Measurements from ENCODE around the gene SDR39U1.

Gene SDR39U1

DNA sequence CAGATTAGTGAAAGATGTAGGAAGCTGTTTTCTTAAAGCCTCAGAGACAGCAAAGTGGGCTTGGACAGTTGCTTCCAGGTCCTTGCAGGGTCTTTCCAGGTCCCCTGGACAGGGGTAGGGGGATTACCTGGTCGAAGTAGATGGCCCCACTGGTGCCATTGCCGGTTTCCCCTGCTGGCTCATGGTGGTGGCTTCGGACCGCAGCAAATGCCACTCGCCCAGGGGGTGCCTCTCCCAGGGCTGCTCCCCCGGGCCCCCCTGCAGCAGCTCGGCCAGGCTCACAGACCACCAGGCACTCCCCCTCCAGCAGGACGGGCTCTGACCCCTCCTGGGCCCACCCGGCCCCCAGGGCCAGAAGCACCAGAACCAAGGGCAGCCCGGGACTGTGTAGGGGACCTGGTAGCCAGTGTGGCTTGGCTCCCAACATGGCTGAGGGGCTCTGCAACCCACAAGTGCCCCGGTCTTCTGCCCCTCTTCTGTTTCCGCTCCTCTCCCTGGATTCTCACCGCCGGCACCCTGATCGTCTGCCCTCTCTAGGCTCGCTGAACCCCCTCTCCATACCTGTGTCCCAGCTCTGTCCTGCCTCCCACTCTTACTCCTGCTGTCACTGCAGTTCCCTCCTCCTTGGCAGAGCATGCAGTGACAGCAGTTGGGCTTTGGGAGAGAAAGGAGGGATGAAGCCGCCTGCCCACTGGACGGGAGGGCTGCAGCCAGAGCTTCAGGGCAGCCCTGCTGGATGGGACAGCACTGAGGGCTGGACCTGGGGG, 13.8 kb downstream of the SDR39U1 start:
- peak; percentile 30 for DNase-seq

DNA sequence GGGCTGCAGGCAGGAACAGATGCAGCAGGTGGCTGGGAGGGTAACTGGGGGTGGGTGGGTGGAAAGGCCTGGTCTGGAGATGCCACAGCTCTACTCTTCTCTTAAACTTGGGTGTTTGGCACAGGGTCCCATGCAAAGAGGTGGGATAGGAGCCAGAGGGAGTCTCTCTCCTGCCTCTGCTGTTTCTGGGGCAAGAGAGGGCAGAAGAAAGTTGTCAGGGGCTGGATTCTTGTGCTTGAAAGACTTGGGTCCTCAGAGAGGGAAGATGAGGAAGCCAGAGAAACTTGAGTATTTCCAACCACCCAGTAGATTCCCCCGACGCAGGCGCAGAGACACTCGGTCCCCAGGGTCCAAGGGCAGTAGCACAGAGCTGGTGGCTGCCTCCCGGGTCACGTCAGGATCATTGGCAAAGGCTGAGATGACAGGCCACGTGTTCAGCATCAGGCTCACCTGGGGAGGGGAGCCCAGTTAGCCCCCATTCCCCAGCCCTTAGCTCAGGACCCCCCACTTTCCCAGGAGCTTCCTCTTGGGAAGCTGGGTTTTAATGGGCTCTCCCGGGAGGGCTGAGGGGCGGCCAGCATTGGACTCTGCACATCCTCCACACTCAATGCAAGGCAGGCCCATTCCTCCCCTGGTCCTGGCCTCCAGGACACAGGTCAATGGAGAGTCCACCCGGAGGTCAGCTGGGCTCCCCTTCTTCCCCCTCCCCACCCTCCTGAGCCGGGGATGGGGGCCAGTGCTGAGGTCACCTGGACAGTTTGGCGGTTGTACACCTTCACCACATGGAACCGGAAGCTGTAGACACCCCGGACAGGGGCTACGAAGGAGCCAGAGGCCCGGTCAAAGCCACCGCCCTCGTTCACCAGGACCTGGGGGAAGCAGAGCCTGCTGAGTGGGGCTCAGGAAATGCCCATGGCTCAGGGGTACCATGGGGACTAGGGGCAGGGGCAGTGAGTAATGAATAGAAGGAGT, 14.8 kb downstream of the SDR39U1 start:
- peak; percentile 23 for DNase-seq

DNA sequence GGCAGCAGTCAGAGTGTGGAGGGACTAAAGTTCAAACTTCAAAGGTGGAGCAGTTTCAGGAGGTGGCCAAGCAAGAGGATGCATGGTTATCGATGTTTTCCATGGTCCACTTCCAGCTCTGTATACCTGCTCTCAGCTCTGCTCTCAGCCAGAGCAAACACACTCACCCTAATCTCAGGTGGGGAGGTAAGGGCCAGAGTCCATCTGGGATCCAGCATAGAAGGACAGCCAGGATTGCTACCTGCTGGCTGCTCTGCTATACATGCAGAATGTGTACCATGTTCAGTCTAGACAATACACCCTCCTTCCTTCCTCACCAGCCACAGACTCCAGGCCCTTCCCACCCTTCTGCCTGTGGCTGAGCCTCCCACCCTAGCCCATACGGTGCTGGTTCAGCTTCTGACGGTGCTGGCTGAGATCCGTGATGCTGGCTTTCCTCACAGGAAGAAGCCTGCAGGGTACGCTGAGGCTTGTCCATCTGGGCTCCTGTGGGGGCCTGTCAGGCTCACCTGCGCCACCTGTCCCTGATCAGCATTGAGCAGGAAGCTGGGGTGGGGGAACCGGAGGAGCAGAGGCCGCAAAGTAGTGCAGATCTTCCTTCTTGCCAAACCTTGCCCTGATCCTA, 15.6 kb downstream of the SDR39U1 start:
- no peak for DNase-seq

DNA sequence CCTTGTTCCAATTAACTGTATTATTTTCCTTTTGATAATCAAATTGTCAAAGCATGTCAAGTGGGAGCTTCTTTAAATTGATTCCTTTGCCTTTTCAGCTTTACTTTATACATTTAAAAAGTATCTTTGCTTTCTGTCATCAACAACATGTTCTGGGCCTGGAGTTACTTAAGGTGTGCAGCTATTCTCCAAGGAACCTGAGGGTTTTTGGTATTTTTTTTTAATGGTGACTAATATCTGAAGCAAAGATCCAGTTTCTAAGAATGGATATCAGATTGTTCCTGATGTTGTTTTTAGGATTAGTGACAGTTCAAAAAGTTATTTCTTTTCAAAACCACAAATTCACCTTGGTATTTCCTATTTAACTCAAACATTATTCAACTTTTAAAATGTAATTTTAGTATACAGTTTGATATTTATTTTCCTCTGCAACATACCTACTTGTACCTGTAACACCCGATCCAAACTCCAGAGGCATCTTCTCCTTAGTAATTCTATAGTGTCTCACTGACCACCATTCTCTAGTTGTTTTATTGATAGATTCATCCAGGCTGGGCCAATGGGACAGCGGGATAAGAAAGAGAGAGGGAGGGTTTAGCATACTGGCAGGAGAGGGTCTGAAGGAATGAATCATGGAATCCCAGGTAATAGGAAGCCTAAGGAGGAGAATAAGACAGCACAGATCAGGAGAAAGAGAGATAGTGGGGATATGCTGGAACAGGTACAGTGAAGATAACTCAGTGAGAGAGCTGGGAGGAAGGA, 16.2 kb downstream of the SDR39U1 start:
- no peak for DNase-seq

DNA sequence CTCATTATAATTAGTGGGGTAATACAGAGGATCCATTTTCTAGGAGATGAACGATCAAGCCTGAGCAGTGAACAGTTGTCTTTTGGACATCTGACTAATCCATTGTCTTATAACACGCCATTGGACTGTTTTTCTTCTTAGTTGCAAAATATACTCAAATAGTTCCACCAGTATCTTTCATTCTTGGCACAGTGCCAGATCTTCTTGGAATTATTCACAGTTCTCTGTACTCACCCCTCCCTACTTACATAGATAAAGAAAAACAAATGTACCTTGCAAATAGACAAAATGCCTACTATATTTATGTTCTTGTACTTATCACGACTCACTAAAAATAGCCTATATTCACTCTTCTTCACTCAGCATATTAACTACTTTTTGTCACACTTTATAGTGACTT, 16.9 kb downstream of the SDR39U1 start:
- DNase-seq, result no peak

DNA sequence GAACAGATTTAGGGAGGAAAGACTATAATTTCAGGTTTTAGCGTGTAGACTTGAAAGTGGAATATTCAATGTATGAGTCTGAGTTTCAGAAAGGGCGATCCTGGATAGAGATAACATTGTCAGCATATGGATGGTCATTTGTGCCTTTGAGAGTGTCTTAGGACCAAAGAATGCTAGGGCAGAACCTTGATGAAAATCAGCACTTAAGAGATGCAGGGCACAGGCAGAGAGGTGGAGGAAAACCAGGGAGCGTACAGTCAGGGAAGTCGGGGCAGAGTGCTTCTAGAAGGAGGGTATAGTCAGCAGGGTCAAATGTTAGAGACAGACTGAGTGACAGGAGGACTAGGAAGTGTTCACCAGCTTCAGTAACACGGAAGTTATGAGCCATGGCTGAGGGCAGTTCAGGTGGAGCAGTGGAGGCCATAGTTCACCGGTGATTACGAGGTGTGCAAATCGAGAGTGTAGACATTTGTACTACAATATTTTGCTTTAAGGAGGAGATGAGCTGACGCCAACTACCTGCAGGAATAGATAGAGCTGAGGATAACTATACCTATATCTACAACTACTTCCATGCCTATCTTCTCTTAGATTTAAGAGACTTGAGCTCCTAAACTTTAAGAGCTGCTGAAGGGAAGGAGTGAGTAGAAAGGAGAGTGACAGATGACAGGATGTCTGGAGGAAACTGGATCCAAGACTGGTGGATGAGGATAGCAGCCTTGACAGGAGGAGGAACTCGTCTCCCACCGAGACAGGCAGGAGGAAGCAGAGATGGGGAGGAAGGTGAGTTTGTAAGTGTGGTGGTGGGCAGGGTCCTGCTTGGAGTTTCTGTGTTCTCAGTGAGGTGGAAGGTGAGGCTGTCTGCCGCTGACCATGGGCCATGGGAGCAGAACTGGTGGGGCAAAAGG, 19.6 kb downstream of the SDR39U1 start:
- no peak for DNase-seq

DNA sequence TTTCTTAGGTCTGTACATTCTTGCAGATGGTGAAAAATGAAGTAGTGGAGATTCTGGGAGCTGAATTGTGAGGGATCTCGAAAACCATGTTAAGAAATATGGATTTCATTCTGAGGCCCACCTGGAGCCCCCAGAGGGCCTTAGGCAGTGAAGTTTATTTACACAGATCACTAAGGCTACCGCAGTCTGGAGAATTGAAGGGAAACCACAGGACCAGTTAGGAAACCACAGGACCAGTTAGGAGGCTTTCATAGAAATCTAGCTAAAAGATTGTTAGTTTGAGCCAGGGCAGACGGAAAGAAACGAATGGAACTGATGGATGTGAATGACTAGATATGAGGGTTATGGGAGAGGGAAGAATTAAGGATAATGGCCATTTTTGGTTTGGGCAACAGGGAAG, 20.3 kb downstream of the SDR39U1 start:
- no peak for DNase-seq

DNA sequence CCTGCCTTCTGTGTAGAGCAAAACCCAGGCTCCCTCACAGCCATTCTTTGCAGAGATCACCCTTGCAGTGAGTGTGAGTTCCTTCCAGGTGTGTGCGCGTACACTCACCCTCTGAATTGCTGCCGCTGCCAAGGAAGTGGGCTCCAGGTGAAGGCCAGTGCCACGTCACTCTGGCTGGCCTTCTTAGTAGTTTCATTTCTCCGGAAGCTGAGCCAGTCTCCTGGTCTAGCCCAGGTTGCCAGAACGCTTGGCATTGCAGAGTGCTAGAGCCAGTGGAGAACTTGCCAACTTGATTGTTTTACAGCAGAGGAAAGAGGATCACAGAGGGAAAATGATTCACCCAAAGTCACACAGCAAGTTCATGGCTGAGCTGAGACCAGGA, 24.1 kb downstream of the SDR39U1 start:
- DNase-seq, result peak; percentile 21

DNA sequence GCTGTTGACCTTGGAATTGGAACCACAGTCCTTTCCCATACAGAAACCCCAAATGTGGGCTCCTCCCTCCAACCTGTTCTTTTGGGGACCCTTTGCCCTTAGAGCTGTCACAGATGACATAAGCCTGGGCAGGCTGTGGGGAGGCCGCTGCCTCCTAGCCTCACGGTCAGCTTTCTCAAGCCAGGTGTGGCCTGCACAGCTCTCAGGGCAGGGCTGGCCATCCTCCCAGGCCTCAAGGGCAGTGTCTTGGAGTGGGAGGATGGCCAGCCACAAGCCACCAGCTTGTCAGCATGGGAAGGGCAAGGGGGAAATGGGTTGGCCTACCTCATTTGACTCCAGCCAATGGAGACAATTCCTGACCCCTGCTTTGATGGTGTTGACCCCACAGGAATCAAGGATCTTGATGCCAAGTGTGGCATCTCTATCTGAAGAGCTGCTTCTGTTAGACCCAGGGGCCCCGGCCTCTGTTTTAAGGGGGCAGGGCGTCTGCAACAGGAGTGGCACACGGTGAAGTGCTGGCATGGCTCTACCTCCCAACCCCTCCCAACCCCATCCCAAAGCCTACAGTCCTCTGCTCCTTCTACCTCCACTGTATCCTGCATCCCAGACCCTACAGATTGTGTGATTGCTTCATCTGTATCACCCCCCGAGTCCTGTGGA, 24.6 kb downstream of the SDR39U1 start:
- DNase-seq, result peak; percentile 29

DNA sequence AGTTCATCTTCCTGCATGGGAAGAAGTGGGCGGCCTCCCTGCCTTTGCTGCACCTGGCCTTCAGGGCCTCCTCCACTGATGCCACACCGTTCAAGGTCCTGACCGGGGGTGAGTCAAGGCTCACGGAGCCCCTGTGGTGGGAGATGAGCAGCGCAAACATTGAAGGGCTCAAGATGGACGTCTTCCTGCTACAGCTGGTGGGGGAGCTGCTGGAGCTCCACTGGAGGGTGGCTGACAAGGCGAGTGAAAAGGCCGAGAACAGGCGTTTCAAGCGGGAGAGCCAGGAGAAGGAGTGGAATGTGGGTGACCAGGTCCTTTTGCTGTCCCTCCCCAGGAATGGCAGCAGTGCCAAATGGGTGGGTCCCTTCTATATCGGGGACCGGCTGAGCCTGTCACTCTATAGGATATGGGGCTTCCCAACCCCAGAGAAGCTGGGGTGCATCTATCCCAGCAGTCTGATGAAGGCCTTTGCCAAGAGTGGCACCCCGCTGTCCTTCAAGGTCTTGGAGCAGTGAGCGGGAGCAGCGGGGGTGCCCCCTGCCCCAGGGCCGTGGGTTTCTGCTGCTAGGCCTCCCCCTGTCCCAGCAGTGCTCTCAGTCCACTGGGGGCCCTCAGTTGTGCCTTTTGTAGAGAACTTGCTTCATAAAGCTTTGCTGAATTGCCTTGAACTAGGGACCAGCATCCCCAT, 25.5 kb downstream of the SDR39U1 start:
- peak; percentile 30 for DNase-seq

DNA sequence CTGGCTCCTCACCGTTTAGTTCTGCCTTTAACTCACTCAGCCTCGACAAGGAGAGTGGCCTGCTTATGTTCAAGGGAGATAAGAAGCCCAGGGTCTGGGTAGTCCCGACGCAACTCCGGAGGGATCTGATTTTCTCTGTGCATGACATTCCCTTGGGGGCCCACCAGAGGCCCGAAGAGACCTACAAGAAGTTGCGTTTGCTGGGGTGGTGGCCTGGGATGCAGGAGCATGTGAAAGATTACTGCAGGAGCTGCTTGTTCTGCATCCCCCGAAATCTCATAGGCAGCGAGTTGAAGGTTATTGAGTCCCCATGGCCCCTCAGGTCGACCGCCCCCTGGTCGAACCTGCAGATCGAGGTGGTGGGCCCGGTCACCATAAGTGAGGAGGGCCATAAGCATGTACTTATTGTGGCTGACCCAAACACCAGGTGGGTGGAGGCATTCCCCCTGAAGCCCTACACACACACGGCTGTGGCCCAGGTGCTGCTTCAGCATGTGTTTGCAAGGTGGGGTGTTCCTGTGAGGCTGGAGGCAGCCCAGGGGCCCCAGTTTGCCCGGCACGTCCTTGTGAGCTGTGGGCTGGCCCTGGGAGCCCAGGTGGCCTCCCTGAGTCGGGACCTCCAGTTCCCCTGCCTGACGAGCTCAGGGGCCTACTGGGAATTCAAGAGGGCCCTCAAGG, 26.2 kb downstream of the SDR39U1 start:
- peak; percentile 29 for DNase-seq

DNA sequence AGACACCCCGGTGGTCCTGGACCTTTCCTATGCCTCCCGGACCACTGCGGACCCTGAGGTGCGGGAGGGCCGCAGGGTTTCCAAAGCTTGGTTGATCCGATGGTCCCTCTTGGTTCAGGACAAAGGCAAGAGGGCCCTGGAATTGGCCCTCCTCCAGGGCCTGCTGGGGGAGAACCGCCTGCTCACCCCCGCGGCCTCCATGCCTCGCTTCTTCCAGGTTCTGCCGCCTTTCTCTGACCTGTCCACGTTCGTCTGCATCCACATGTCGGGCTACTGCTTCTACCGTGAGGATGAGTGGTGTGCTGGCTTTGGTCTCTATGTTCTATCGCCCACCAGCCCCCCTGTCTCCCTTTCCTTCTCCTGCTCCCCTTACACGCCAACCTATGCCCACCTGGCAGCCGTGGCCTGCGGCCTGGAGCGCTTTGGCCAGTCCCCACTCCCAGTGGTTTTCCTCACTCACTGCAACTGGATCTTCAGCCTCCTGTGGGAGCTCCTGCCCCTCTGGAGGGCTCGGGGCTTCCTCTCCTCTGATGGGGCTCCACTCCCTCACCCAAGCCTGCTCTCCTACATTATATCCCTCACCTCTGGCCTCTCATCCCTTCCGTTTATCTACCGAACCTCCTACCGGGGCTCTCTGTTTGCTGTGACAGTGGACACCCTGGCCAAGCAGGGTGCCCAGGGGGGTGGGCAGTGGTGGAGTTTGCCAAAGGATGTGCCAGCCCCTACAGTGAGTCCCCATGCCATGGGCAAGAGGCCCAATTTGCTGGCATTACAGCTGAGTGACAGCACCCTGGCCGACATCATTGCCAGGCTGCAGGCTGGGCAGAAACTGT, 26.9 kb downstream of the SDR39U1 start:
- DNase-seq, result peak; percentile 23

DNA sequence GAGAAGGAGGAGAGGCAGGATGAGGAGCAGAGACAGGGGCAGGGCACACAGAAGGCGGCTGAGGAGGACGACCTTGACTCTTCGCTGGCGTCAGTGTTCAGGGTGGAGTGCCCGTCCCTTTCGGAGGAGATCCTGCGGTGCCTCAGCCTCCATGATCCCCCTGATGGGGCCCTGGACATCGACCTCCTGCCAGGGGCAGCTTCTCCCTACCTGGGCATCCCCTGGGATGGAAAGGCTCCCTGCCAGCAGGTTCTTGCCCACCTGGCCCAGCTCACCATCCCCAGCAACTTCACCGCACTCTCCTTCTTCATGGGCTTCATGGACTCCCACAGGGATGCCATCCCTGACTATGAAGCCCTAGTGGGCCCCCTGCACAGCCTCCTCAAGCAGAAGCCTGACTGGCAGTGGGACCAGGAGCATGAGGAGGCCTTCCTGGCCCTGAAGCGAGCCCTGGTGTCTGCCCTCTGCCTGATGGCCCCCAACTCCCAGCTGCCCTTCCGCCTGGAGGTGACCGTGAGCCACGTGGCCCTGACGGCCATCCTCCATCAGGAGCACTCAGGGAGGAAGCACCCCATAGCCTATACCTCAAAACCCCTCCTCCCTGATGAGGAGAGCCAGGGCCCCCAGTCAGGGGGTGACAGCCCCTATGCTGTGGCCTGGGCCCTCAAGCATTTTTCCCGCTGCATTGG, 27.7 kb downstream of the SDR39U1 start:
- DNase-seq, result peak; percentile 16

DNA sequence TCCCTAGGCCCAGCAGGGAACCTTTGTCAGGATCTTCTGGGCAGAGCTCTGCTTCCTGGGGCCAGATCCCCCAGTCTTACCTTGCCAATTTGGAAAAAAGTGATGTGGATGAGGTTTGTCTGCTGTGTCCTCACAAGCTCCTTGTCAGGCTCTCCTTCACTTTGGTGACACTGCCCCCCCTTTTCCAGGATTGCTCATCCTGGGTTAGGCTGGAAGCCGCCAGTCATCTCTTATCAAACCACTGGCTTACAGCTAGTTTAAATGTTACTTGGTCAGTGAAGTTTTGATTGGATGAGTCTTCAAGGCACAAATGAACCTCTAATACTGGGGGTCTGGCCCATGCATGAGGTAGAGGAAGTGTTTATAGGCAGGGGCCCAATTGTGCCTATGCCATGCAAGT, 28.5 kb downstream of the SDR39U1 start:
- DNase-seq, result no peak

DNA sequence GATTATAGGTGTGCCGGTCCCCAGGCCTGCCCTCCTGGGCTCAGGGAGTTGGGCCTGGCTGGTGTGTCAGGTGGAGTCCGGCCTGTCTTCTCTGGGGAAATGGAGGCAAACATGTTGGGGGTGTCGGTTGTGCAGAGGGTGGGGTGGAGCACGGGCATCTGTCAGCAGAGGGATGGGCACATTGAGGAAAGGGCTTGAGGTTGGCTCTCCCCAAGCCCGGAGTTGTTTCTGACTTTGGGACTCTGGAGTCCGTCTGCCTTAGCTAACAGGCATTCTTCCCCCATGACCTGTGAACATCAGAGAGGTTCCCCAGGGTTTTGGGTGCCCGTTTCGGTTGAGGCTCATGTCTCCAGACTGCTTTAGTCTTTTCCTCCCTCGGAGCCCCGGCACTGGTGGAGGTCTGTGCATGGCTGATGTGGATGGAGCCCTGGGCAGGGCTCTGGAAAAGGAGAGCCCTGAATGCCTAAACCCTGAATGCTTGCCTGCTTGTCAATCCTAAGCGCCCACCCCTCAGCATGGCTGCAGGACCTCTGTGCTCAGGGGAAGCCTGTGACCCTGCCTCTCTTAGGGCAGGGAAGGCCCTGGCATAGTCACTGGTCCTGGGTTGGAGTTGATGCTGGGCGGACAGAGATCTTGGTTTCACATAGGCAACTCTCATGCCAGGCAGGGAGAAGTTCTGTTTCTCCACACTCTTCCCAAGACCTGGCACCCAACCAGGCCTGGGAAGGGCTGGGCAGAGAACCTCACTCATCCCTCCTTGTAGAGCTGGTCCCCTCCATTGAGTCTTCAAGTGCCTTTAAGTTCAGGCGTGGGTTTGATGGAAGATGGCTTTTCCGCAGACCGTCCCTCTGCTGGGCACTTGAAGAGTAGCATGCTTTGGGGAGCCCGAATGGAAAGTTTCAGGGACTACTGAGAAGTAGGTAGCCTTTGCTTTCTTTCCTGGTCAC, 30.9 kb downstream of the SDR39U1 start:
- peak; percentile 63 for DNase-seq

DNA sequence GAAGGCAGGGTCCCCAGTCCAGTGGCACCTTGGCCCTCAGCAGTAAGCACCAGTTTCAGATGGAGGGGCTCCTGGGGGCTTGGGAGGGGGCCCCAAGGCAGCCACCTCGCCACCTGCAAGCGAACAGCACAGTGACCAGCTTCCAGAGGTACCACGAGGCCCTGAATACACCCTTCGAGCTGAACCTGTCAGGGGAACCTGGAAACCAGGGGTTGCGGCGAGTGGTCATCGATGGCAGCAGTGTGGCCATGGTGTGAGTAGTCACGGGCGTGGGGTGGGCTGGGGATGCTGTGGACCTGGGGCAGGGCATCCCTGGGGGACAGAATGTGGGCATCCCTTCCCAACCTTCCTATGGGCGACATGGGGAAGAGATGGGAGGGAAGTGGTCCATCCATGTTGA, 32.6 kb downstream of the SDR39U1 start:
- DNase-seq, result no peak

DNA sequence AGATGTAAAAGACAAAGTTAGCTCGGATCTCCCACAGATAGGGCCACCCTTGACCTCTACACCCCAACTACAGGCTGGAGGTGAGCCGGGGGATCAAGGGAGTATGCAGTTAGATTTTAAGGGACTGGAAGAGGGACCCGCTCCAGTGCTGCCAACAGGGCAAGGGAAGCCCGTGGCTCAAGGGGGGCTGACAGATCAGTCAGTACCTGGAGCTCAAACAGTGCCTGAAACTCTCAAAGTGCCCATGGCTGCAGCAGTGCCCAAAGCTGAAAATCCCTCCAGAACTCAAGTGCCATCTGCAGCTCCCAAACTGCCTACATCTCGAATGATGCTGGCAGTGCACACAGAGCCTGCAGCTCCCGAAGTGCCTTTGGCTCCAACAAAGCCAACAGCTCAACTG, 33.4 kb downstream of the SDR39U1 start:
- no peak for DNase-seq
